Endodermal cell (in vitro differentiated cells): ENCODE data around the gene PXDN. TPM values are rescaled to one million over a fixed set of nuclear protein-coding genes. Genes with fewer than 3 reads are reported as not detected.

Experiments used
- DNase-seq: peaks from one replicate; pipeline ENCODE4 v3.0.0-alpha.2; 2017
- H3K27ac ChIP-seq: 2 replicates; pipeline ENCODE4 v1.5.1; 2013; ENCODE audit warnings: mild to moderate bottlenecking, low read depth, low read length, moderate library complexity
- H3K27me3 ChIP-seq: 2 replicates; pipeline ENCODE4 v1.6.1; 2013; ENCODE audit warnings: mild to moderate bottlenecking, low read length, moderate library complexity; ENCODE audit not compliant: insufficient read depth, control insufficient read depth, poor library complexity, severe bottlenecking
- H3K36me3 ChIP-seq: 2 replicates; pipeline ENCODE4 v1.7.0; 2013; ENCODE audit warnings: mild to moderate bottlenecking, low read length, moderate library complexity; ENCODE audit not compliant: control insufficient read depth, insufficient read depth
- H3K4me1 ChIP-seq: one replicate; pipeline ENCODE4 v1.7.0; 2013; ENCODE audit warnings: low read length; ENCODE audit not compliant: control insufficient read depth, insufficient read depth
- H3K4me3 ChIP-seq: 2 replicates; pipeline ENCODE4 v1.5.1; 2013; ENCODE audit warnings: mild to moderate bottlenecking, low read length, moderate library complexity
- H3K9ac ChIP-seq: 2 replicates; pipeline ENCODE4 v1.6.1; 2013; ENCODE audit warnings: mild to moderate bottlenecking, low read length, moderate library complexity; ENCODE audit not compliant: poor library complexity, severe bottlenecking; ENCODE audit errors: extremely low read depth
- H3K9me3 ChIP-seq: 2 replicates; pipeline ENCODE4 v1.6.1; 2013; ENCODE audit warnings: mild to moderate bottlenecking, low read length, moderate library complexity; ENCODE audit not compliant: control insufficient read depth
- H3K27ac Mint-ChIP-seq: 2 replicates; pipeline ENCODE4 v1.8.0; 2020; ENCODE audit warnings: mixed read lengths
- H3K27me3 Mint-ChIP-seq: 2 replicates; pipeline ENCODE4 v1.8.0; 2021; ENCODE audit warnings: mild to moderate bottlenecking, mixed read lengths; ENCODE audit not compliant: insufficient read depth
- H3K36me3 Mint-ChIP-seq: 2 replicates; pipeline ENCODE4 v1.8.0; 2020; ENCODE audit warnings: low read depth, mixed read lengths
- H3K4me1 Mint-ChIP-seq: 2 replicates; pipeline ENCODE4 v1.8.0; 2020; ENCODE audit warnings: mixed read lengths
- H3K4me3 Mint-ChIP-seq: 2 replicates; pipeline ENCODE4 v1.8.0; 2020; ENCODE audit warnings: mild to moderate bottlenecking, moderate library complexity, mixed read lengths
- H3K9me3 Mint-ChIP-seq: 2 replicates; pipeline ENCODE4 v1.8.0; 2020; ENCODE audit warnings: mild to moderate bottlenecking, mixed read lengths
- CTCF ChIP-seq: fragments of 200-600 bp; sonication (generic); conservative IDR thresholded peaks from 2 replicates; pipeline ENCODE4 v1.5.0; 2021; ENCODE audit warnings: antibody characterized with exemption, mild to moderate bottlenecking
- WGBS, 2 experiments: methylation state at CpG; one replicate each; pipeline versions ENCODE4 v1.1.5 to v1.1.7; 2013; ENCODE audit warnings: missing lambda C conversion rate in 2 of 2, mixed read lengths in 1 of 2; ENCODE audit not compliant: insufficient coverage in 1 of 2, insufficient read length in 1 of 2; 5-methylcytosine and 5-hydroxymethylcytosine counted together
- total RNA-seq, 2 donors: library from RNA; stranded (reverse); fragmentation: NEBNext Ultra II Directional in 1 of 2; extraction: Animal tissue kit (Norgen Biotek cat#: 25700) in 1 of 2; gene quantifications; 2 replicates in 1 of 2; 3 replicates in 1 of 2; pipeline ENCODE4 v1.2.1, GENCODE V29; 2021

Gene PXDN
- total RNA-seq, 2 donors from 2014 or later: 212 to 247 TPM

GRCh38 chr2:1688161-1688560 lies 56.2 kb downstream of the PXDN start:
- peaks cover 69% of the 10 kb centered on the region for H3K36me3 Mint-ChIP-seq
- Histone ChIP-seq H3K4me3 (no peak overlapping the region), H3K9ac (no peak overlapping the region), H3K27me3 (no peaks in the 10 kb centered on the region), H3K36me3 (peaks cover 91% of the 10 kb centered on the region), H3K9me3 (no peaks in the 10 kb centered on the region), H3K4me1 (no peaks in the 10 kb centered on the region), H3K27ac (no peak overlapping the region)
- no peaks in the 10 kb centered on the region for H3K4me1 Mint-ChIP-seq
- H3K27ac Mint-ChIP-seq: no peak overlapping the region
- DNase-seq: peak; percentile 20
- no peak overlapping the region for H3K4me3 Mint-ChIP-seq
- no peak for TF ChIP-seq CTCF
- 94 to 95% methylated on average over 9 to 11 of the region's 11 CpGs for WGBS, 2 experiments
- no peaks in the 10 kb centered on the region for H3K27me3 Mint-ChIP-seq
- no peaks in the 10 kb centered on the region for H3K9me3 Mint-ChIP-seq

GRCh38 chr2:1687254-1687653 lies 57.1 kb downstream of the PXDN start:
- Histone ChIP-seq H3K36me3 (peaks cover 91% of the 10 kb centered on the region), H3K4me3 (no peak overlapping the region), H3K4me1 (no peaks in the 10 kb centered on the region), H3K27ac (peak overlapping the region; percentile 83), H3K9me3 (no peaks in the 10 kb centered on the region), H3K27me3 (no peaks in the 10 kb centered on the region), H3K9ac (no peak overlapping the region)
- Mint-ChIP-seq H3K4me3 (no peak overlapping the region), H3K4me1 (no peaks in the 10 kb centered on the region), H3K36me3 (peaks cover 64% of the 10 kb centered on the region), H3K27me3 (no peaks in the 10 kb centered on the region), H3K27ac (no peak overlapping the region), H3K9me3 (no peaks in the 10 kb centered on the region)
- WGBS, 2 experiments: 93 to 95% methylated on average over 8 to 14 of the region's 14 CpGs
- TF ChIP-seq CTCF: no peak
- peak; percentile 49 for DNase-seq

GRCh38 chr2:1686784-1687105 lies 57.6 kb downstream of the PXDN start:
- H3K9me3 Mint-ChIP-seq: no peaks in the 10 kb centered on the region
- Histone ChIP-seq H3K27ac (peak overlapping the region; percentile 83), H3K4me3 (no peak overlapping the region), H3K9ac (no peak overlapping the region), H3K9me3 (no peaks in the 10 kb centered on the region), H3K36me3 (peaks cover 90% of the 10 kb centered on the region), H3K4me1 (no peaks in the 10 kb centered on the region), H3K27me3 (no peaks in the 10 kb centered on the region)
- no peaks in the 10 kb centered on the region for H3K4me1 Mint-ChIP-seq
- DNase-seq: peak; percentile 32
- H3K4me3 Mint-ChIP-seq: no peak overlapping the region
- 73 to 90% methylated on average over 14 of the region's 14 CpGs for WGBS, 2 experiments
- peaks cover 64% of the 10 kb centered on the region for H3K36me3 Mint-ChIP-seq
- H3K27me3 Mint-ChIP-seq: no peaks in the 10 kb centered on the region
- TF ChIP-seq CTCF: no peak
- peak overlapping the region; percentile 83 for H3K27ac Mint-ChIP-seq
